Activated CD8-positive, alpha-beta T cell treated with anti-CD3 and anti-CD28 coated beads, Interleukin-2, amount 10 ng/mL, durations not matched to agents 7 days and 5 days (primary cell): Measurements from ENCODE around the gene FNIP2. TPM values are rescaled to one million over a fixed set of nuclear protein-coding genes. Genes with fewer than 3 reads are reported as not detected.

Source experiments
- ATAC-seq: fragments of 150-1000 bp; cut with Tn5 transposase; one replicate; pipeline ENCODE4 v1.10.0; 2021; ENCODE audit warnings: moderate library complexity
- CTCF ChIA-PET: fragments of 350-600 bp; sonication (Branson Sonifier 250); formaldehyde crosslinking; loops from one replicate; lab custom pipeline; 2021; ENCODE audit warnings: antibody characterized with exemption; lab: Charles Lee
- POLR2A ChIA-PET: fragments of 350-600 bp; sonication (Branson Sonifier 250); formaldehyde crosslinking; loops from one replicate; lab custom pipeline; 2021; ENCODE audit warnings: antibody characterized with exemption; lab: Charles Lee
- DNase-seq: peaks from one replicate; pipeline ENCODE4 v3.0.0-alpha.2; 2020
- H3K27ac Mint-ChIP-seq: one replicate; pipeline ENCODE4 v1.8.0; 2021; ENCODE audit warnings: mild to moderate bottlenecking, mixed read lengths
- H3K27me3 Mint-ChIP-seq: one replicate; pipeline ENCODE4 v1.8.0; 2021; ENCODE audit warnings: low read depth, mixed read lengths
- H3K36me3 Mint-ChIP-seq: one replicate; pipeline ENCODE4 v1.8.0; 2021; ENCODE audit warnings: low read depth, mixed read lengths
- H3K4me1 Mint-ChIP-seq: one replicate; pipeline ENCODE4 v1.8.0; 2021; ENCODE audit warnings: low read depth, mixed read lengths
- H3K4me3 Mint-ChIP-seq: one replicate; pipeline ENCODE4 v1.8.0; 2021; ENCODE audit warnings: mild to moderate bottlenecking, mixed read lengths
- H3K9me3 Mint-ChIP-seq: one replicate; pipeline ENCODE4 v1.8.0; 2022; ENCODE audit warnings: mixed read lengths; ENCODE audit not compliant: insufficient read depth
- total RNA-seq, 2 experiments: library from RNA; stranded (reverse); gene quantifications; one replicate each; pipeline ENCODE4 v1.2.3, GENCODE V29; 2021

FNIP2 gene
- total RNA-seq, 2 experiments from 2014 or later, result 13.1 to 13.7 TPM

- DNase-seq, result no peak
- H3K9me3 Mint-ChIP-seq, result no peaks in the 10 kb centered on the region
- H3K27ac Mint-ChIP-seq, result peak overlapping the region; percentile 7
- ChIA-PET POLR2A (interaction anchor here (1.7 kb wide), 1 partner anchor 15 kb away, joined by 6 read pairs; no protein-coding TSS in a partner anchor), CTCF (interaction anchor here (0.6 to 2.0 kb wide), 8 partner anchors 8 to 83 kb away, joined by 3 to 10 read pairs (median 3); no protein-coding TSS in a partner anchor)
- H3K4me3 Mint-ChIP-seq, result peak overlapping the region; percentile 34
- no peaks in the 10 kb centered on the region for H3K36me3 Mint-ChIP-seq
- no peak for ATAC-seq
- no peaks in the 10 kb centered on the region for H3K27me3 Mint-ChIP-seq
- H3K4me1 Mint-ChIP-seq, result peaks cover 34% of the 10 kb centered on the region
Measured at GRCh38 chr4:158810487-158811215, 41.8 kb downstream of the FNIP2 start.

GRCh38 chr4:158811216-158811540 lies 42.4 kb downstream of the FNIP2 start:
- Mint-ChIP-seq H3K4me1 (peaks cover 34% of the 10 kb centered on the region), H3K27ac (no peak overlapping the region), H3K4me3 (no peak overlapping the region), H3K36me3 (no peaks in the 10 kb centered on the region), H3K9me3 (no peaks in the 10 kb centered on the region), H3K27me3 (no peaks in the 10 kb centered on the region)
- CTCF ChIA-PET, result interaction anchor here (0.8 to 2.0 kb wide), 5 partner anchors 7 to 42 kb away, joined by 3 to 10 read pairs (median 3); no protein-coding TSS in a partner anchor
- DNase-seq (no peak), ATAC-seq (no peak)
- POLR2A ChIA-PET, result interaction anchor here (1.7 kb wide), 1 partner anchor 15 kb away, joined by 6 read pairs; no protein-coding TSS in a partner anchor

- ChIA-PET CTCF (interaction anchor here (0.8 to 2.0 kb wide), 4 partner anchors 12 to 42 kb away, joined by 3 to 10 read pairs (median 4); no protein-coding TSS in a partner anchor), POLR2A (interaction anchor here (1.7 kb wide), 1 partner anchor 14 kb away, joined by 6 read pairs; no protein-coding TSS in a partner anchor)
- Mint-ChIP-seq H3K4me1 (peaks cover 34% of the 10 kb centered on the region), H3K27ac (peak overlapping the region; percentile 11), H3K4me3 (peak overlapping the region; percentile 40), H3K27me3 (no peaks in the 10 kb centered on the region), H3K9me3 (no peaks in the 10 kb centered on the region), H3K36me3 (no peaks in the 10 kb centered on the region)
- ATAC-seq (peak; percentile 57), DNase-seq (no peak)
Measured at GRCh38 chr4:158811704-158812103, 42.9 kb downstream of the FNIP2 start.

- Mint-ChIP-seq H3K36me3 (no peaks in the 10 kb centered on the region), H3K4me1 (peaks cover 38% of the 10 kb centered on the region)
- POLR2A ChIA-PET, result interaction anchor here (1.7 kb wide), 1 partner anchor 14 kb away, joined by 6 read pairs; no protein-coding TSS in a partner anchor
Measured at GRCh38 chr4:158812133-158812532, 43.3 kb downstream of the FNIP2 start.

GRCh38 chr4:158812543-158812942 lies 43.7 kb downstream of the FNIP2 start:
- Mint-ChIP-seq H3K4me1 (peaks cover 41% of the 10 kb centered on the region), H3K4me3 (no peak overlapping the region), H3K27me3 (no peaks in the 10 kb centered on the region), H3K36me3 (no peaks in the 10 kb centered on the region), H3K9me3 (no peaks in the 10 kb centered on the region), H3K27ac (no peak overlapping the region)
- ChIA-PET POLR2A (no interaction called here), CTCF (no interaction called here)
- DNase-seq, result no peak
- ATAC-seq, result no peak

More at GRCh38 chr4:158812133-158812532, 43.3 kb downstream of the FNIP2 start:
- CTCF ChIA-PET, result interaction anchor here (1.1 to 2.0 kb wide), 2 partner anchors 12 to 37 kb away, joined by 3 to 10 read pairs; no protein-coding TSS in a partner anchor
- no peak overlapping the region for H3K4me3 Mint-ChIP-seq
- H3K9me3 Mint-ChIP-seq, result no peaks in the 10 kb centered on the region
- ATAC-seq (no peak), DNase-seq (no peak)
- no peak overlapping the region for H3K27ac Mint-ChIP-seq
- no peaks in the 10 kb centered on the region for H3K27me3 Mint-ChIP-seq

- Mint-ChIP-seq H3K27ac (no peak overlapping the region), H3K27me3 (no peaks in the 10 kb centered on the region), H3K36me3 (no peaks in the 10 kb centered on the region), H3K4me3 (no peak overlapping the region), H3K9me3 (no peaks in the 10 kb centered on the region), H3K4me1 (peaks cover 44% of the 10 kb centered on the region)
- ATAC-seq (no peak), DNase-seq (no peak)
- ChIA-PET CTCF (no interaction called here), POLR2A (no interaction called here)
Measured at GRCh38 chr4:158813113-158813512, 44.3 kb downstream of the FNIP2 start.

- Mint-ChIP-seq H3K36me3 (no peaks in the 10 kb centered on the region), H3K4me1 (peaks cover 38% of the 10 kb centered on the region), H3K27me3 (no peaks in the 10 kb centered on the region), H3K4me3 (no peak overlapping the region), H3K27ac (no peak overlapping the region), H3K9me3 (no peaks in the 10 kb centered on the region)
- ChIA-PET POLR2A (no interaction called here), CTCF (interaction anchor here (0.8 to 0.9 kb wide), 2 partner anchors 13 to 45 kb away, joined by 3 read pairs; no protein-coding TSS in a partner anchor)
- DNase-seq (no peak), ATAC-seq (no peak)
Measured at GRCh38 chr4:158814207-158814606, 45.4 kb downstream of the FNIP2 start.

GRCh38 chr4:158814636-158815330 lies 46.0 kb downstream of the FNIP2 start:
- H3K9me3 Mint-ChIP-seq, result no peaks in the 10 kb centered on the region
- H3K4me1 Mint-ChIP-seq, result peaks cover 33% of the 10 kb centered on the region
- no peak for DNase-seq
- H3K36me3 Mint-ChIP-seq, result no peaks in the 10 kb centered on the region
- ChIA-PET POLR2A (no interaction called here), CTCF (interaction anchor here (0.8 to 0.9 kb wide), 3 partner anchors 12 to 45 kb away, joined by 3 read pairs; no protein-coding TSS in a partner anchor)
- H3K27me3 Mint-ChIP-seq, result no peaks in the 10 kb centered on the region
- no peak overlapping the region for H3K4me3 Mint-ChIP-seq
- H3K27ac Mint-ChIP-seq, result no peak overlapping the region
- no peak for ATAC-seq

GRCh38 chr4:158816955-158817354 lies 48.1 kb downstream of the FNIP2 start:
- ChIA-PET CTCF (no interaction called here), POLR2A (no interaction called here)
- ATAC-seq (no peak), DNase-seq (no peak)
- H3K4me1 Mint-ChIP-seq, result peaks cover 14% of the 10 kb centered on the region
- no peak overlapping the region for H3K4me3 Mint-ChIP-seq
- no peaks in the 10 kb centered on the region for H3K36me3 Mint-ChIP-seq
- no peaks in the 10 kb centered on the region for H3K9me3 Mint-ChIP-seq
- no peaks in the 10 kb centered on the region for H3K27me3 Mint-ChIP-seq
- no peak overlapping the region for H3K27ac Mint-ChIP-seq

GRCh38 chr4:158817562-158818296 lies 48.9 kb downstream of the FNIP2 start:
- H3K27me3 Mint-ChIP-seq, result no peaks in the 10 kb centered on the region
- H3K4me1 Mint-ChIP-seq, result peaks cover 11% of the 10 kb centered on the region
- POLR2A ChIA-PET, result no interaction called here
- no peaks in the 10 kb centered on the region for H3K9me3 Mint-ChIP-seq
- ATAC-seq (peak; percentile 23), DNase-seq (no peak)
- H3K27ac Mint-ChIP-seq, result no peak overlapping the region
- CTCF ChIA-PET, result no interaction called here
- no peaks in the 10 kb centered on the region for H3K36me3 Mint-ChIP-seq
- no peak overlapping the region for H3K4me3 Mint-ChIP-seq

- ATAC-seq, result no peak
- H3K27me3 Mint-ChIP-seq, result no peaks in the 10 kb centered on the region
- no peaks in the 10 kb centered on the region for H3K9me3 Mint-ChIP-seq
- DNase-seq, result no peak
- CTCF ChIA-PET, result interaction anchor here (0.9 kb wide), 1 partner anchor 8 kb away, joined by 3 read pairs; no protein-coding TSS in a partner anchor
- no peaks in the 10 kb centered on the region for H3K36me3 Mint-ChIP-seq
- peaks cover 11% of the 10 kb centered on the region for H3K4me1 Mint-ChIP-seq
- no peak overlapping the region for H3K27ac Mint-ChIP-seq
- POLR2A ChIA-PET, result no interaction called here
- no peak overlapping the region for H3K4me3 Mint-ChIP-seq
Measured at GRCh38 chr4:158818560-158819140, 49.8 kb downstream of the FNIP2 start.
